Measurements from ENCODE around the gene SNX24. TPM values are rescaled to one million over a fixed set of nuclear protein-coding genes. Genes with fewer than 3 reads are reported as not detected.
"Not testable (repeated sequence)": the region's sequence is repeated elsewhere in the genome, so short reads cannot be mapped to it uniquely, and the experiment has no call there.

The SNX24 gene
- total RNA-seq, 2 donors from 2014 or later, result 9.8 to 13.3 TPM

GRCh38 chr5:122849771-122850170 lies 4.4 kb downstream of the SNX24 start:
- TF ChIP-seq POLR2AphosphoS5 (IDR thresholded peaks at IDR 0.05), result no peak
- no peak for TF ChIP-seq POLR2A (IDR thresholded peaks at IDR 0.05)
- TF ChIP-seq CTCF (IDR thresholded peaks at IDR 0.05), result no peak
- Histone ChIP-seq H3K27me3 (replicated peaks; ENCODE audit: insufficient read depth) (no peaks in the 10 kb centered on the region), H3K36me3 (no peaks in the 10 kb centered on the region), H3K9me3 (no peaks in the 10 kb centered on the region), H3K27ac (no peak overlapping the region), H3K4me3 (no peak overlapping the region), H3K4me1 (replicated peaks) (no peaks in the 10 kb centered on the region)
- intact Hi-C loops (cut with DNase I), result loop anchor here (10.0 kb wide), 2 partner anchors 185 to 235 kb away; partner anchors contain the start of genes PPIC and PRDM6
- no peak for DNase-seq (ENCODE audit: low spot score)
- WGBS, result 89% methylated on average over 1 of the region's 1 CpG

- H3K27ac ChIP-seq; DNase-seq (ENCODE audit: low spot score); H3K4me3 ChIP-seq; H3K27me3 ChIP-seq (replicated peaks; ENCODE audit: insufficient read depth); H3K36me3 ChIP-seq; intact Hi-C loops (cut with DNase I); H3K4me1 ChIP-seq (replicated peaks); H3K9me3 ChIP-seq: not testable (repeated sequence)
- WGBS, result 98% methylated on average over 8 of the region's 8 CpGs
Observed at GRCh38 chr5:122857538-122857937, 12.1 kb downstream of the SNX24 start.

GRCh38 chr5:122858451-122858850 lies 13.0 kb downstream of the SNX24 start:
- DNase-seq (ENCODE audit: low spot score), result no peak
- intact Hi-C loops (cut with DNase I), result no loop called here
- 13% methylated on average over 1 of the region's 1 CpG for WGBS

GRCh38 chr5:122863240-122863639 lies 17.8 kb downstream of the SNX24 start:
- Histone ChIP-seq H3K4me3 (no peak overlapping the region), H3K9me3 (no peaks in the 10 kb centered on the region), H3K4me1 (replicated peaks) (no peaks in the 10 kb centered on the region), H3K27me3 (replicated peaks; ENCODE audit: insufficient read depth) (no peaks in the 10 kb centered on the region), H3K27ac (no peak overlapping the region), H3K36me3 (no peaks in the 10 kb centered on the region)
- intact Hi-C loops (cut with DNase I), result no loop called here
- WGBS, result 64% methylated on average over 2 of the region's 2 CpGs
- DNase-seq (ENCODE audit: low spot score), result no peak
- TF ChIP-seq POLR2A (IDR thresholded peaks at IDR 0.05), result no peak
- TF ChIP-seq CTCF (IDR thresholded peaks at IDR 0.05), result no peak
- no peak for TF ChIP-seq POLR2AphosphoS5 (IDR thresholded peaks at IDR 0.05)

More at GRCh38 chr5:122858451-122858850, 13.0 kb downstream of the SNX24 start:
- TF ChIP-seq CTCF (IDR thresholded peaks at IDR 0.05), result no peak
- no peak for TF ChIP-seq POLR2A (IDR thresholded peaks at IDR 0.05)
- no peak for TF ChIP-seq POLR2AphosphoS5 (IDR thresholded peaks at IDR 0.05)
- H3K36me3 ChIP-seq, result no peaks in the 10 kb centered on the region
- H3K4me3 ChIP-seq, result no peak overlapping the region
- no peaks in the 10 kb centered on the region for H3K27me3 ChIP-seq (replicated peaks; ENCODE audit: insufficient read depth)
- no peaks in the 10 kb centered on the region for H3K4me1 ChIP-seq (replicated peaks)
- H3K27ac ChIP-seq, result no peak overlapping the region
- no peaks in the 10 kb centered on the region for H3K9me3 ChIP-seq

- intact Hi-C loops (cut with DNase I), result no loop called here
- Histone ChIP-seq H3K27ac (no peak overlapping the region), H3K36me3 (no peaks in the 10 kb centered on the region), H3K4me1 (replicated peaks) (no peaks in the 10 kb centered on the region), H3K9me3 (no peaks in the 10 kb centered on the region), H3K27me3 (replicated peaks; ENCODE audit: insufficient read depth) (no peaks in the 10 kb centered on the region), H3K4me3 (no peak overlapping the region)
- WGBS, result 95% methylated on average over 4 of the region's 4 CpGs
- DNase-seq (ENCODE audit: low spot score), result no peak
- no peak for TF ChIP-seq CTCF (IDR thresholded peaks at IDR 0.05)
- no peak for TF ChIP-seq POLR2AphosphoS5 (IDR thresholded peaks at IDR 0.05)
- no peak for TF ChIP-seq POLR2A (IDR thresholded peaks at IDR 0.05)
Observed at GRCh38 chr5:122863721-122864120, 18.3 kb downstream of the SNX24 start.
